Large intestine (tissue), 3 donors: ENCODE results near the gene MYH14. TPM values are rescaled to one million over a fixed set of nuclear protein-coding genes. Genes with fewer than 3 reads are reported as not detected.
A peak's percentile ranks its signal among the peaks of the same experiment; 100 is the strongest.
"Not testable (repeated sequence)": the region's sequence is repeated elsewhere in the genome, so short reads cannot be mapped to it uniquely, and the experiment has no call there.

Experiments used
- DNase-seq, 2 donors: peaks; one replicate each; pipeline versions ENCODE4 v3.0.0 to v3.0.0-alpha.2; 2013
- H3K27ac ChIP-seq: one replicate; pipeline ENCODE4 v1.5.1; 2013; ENCODE audit warnings: low read length
- H3K27me3 ChIP-seq: 2 replicates; pipeline ENCODE4 v1.6.1; 2013; ENCODE audit warnings: low read length; ENCODE audit not compliant: control insufficient read depth, insufficient read depth
- H3K36me3 ChIP-seq: 2 replicates; pipeline ENCODE4 v1.6.1; 2013; ENCODE audit warnings: low read length; ENCODE audit not compliant: control insufficient read depth, insufficient read depth
- H3K4me1 ChIP-seq: one replicate; pipeline ENCODE4 v1.6.1; 2013; ENCODE audit warnings: low read length; ENCODE audit not compliant: control insufficient read depth, insufficient read depth
- H3K4me3 ChIP-seq: one replicate; pipeline ENCODE4 v1.5.1; 2013; ENCODE audit warnings: low read length
- H3K9me3 ChIP-seq: one replicate; pipeline ENCODE4 v1.6.1; 2013; ENCODE audit warnings: mild to moderate bottlenecking, low read depth, low read length, moderate library complexity; ENCODE audit not compliant: control insufficient read depth
- WGBS: methylation state at CpG from one replicate; pipeline ENCODE4 v1.1.5; 2013; ENCODE audit warnings: low lambda C conversion rate; ENCODE audit not compliant: insufficient coverage; 5-methylcytosine and 5-hydroxymethylcytosine counted together
- polyA plus RNA-seq: library from polyadenylated mRNA; unstranded; fragments of 120-200 nt; gene quantifications from one replicate; pipeline ENCODE4 v1.2.1, GENCODE V29; 2013

Gene MYH14
- polyA plus RNA-seq, 1 donor, result 221 TPM

DNA sequence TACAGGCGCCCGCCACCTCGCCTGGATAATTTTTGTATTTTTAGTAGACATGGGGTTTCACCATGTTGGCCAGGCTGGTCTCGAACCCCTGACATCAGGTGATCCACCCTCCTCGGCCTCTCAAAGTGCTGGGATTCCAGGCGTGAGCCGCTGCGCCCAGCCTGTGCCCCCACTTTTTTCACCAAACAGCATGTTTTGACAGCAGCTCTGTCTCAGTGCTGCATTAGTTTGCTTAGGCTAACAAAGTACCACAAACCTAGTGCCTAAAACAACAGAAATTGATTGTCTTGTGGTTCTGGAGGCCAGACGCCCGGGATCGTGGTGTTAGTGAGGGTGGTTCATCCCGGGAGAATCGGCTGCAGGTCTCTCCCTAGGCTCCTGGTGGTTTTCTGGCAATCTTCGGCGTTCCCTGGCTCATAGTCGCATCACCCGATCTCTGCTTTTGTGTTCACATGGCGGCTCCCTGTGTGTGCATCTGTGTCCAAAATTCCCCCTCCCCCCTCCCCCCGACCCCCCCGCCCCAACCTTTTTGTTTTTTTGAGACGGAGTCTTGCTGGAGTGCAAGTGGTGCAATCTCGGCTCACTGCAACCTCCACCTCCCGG lies 30.0 kb downstream of the MYH14 start:
- peaks cover 23% of the 10 kb centered on the region for H3K4me1 ChIP-seq
- no peaks in the 10 kb centered on the region for H3K27me3 ChIP-seq
- no peak overlapping the region for H3K4me3 ChIP-seq
- H3K9me3 ChIP-seq, result peaks cover 6% of the 10 kb centered on the region
- peaks cover 69% of the 10 kb centered on the region for H3K36me3 ChIP-seq
- no CpG with 5 or more reads among the region's 23 CpGs for WGBS
- DNase-seq, result no peak
- peak overlapping the region; percentile 84 for H3K27ac ChIP-seq

DNA sequence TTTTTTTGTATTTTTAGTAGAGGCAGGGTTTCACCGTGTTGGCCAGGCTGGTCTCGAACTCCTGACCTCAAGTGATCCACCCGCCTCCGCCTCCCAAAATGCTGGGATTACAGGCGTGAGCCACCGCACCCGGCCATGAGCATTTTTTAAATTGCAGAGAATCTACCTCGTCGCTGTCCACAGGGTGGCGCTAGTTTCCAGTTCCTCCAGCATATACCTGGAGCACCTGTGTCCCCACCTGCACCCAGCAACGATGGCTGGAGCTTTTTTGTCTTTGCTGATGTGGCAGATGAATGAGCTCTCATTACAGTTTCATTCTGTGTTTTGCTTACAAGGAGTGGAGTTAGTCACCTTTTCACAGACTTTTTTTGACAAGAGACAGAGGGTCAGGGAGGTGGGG lies 34.1 kb downstream of the MYH14 start:
- H3K27ac ChIP-seq, DNase-seq, H3K4me3 ChIP-seq, H3K9me3 ChIP-seq, H3K27me3 ChIP-seq: not testable (repeated sequence)
- peaks cover 25% of the 10 kb centered on the region for H3K4me1 ChIP-seq
- no CpG with 5 or more reads among the region's 11 CpGs for WGBS
- peaks cover 62% of the 10 kb centered on the region for H3K36me3 ChIP-seq

DNA sequence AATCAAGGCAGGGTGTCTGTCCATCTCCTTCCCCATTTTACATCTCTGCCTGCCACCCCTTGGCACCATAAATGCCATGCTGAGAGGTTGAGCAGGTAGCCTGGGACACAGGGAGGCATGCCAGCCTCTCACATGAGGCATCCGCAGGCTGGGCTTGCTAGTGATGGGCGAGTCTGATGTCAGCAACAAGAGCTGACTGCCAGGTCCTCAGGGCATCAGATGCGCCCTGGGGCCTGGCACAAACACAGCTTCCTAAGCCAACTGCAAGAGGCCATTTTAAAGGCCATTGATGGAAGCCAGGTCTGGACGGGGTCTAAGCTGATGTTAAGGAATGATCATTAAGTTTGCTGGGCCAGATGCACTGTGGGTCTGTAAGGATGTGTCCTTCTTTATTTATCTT lies 34.6 kb downstream of the MYH14 start:
- WGBS, result no CpG with 5 or more reads among the region's 4 CpGs
- no peak for DNase-seq

DNA sequence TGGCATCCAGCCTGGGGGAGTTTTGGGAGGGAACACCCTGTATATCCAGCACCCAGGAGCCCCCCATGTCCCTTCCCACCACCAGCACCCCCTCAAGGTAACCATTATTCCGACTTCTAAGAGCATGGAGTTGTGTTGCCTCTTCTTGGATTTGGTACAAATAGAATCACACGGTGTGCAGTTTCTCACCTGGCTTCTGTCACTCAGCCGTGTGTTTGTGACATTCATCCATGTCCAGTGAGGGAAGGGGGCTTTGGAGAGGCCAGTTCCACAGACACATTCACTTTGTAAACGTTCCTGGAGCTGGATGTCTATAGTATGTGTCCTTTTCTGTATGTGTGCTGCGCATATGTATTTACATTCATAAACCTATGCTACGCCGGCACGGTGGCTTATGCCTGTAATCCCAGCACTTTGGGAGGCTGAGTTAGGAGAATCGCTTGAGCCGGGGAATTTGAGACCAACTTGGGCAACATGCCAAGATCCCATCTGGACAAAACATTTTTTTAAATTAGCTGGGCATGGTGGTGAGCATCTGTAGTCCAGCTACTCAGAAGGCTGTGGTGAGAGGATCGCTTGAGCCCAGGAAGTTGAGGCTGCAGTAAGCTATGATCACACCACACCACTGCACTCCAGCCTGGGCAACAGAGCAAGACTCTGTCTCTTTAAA lies 36.6 kb downstream of the MYH14 start:
- Histone ChIP-seq H3K4me1 (peaks cover 5% of the 10 kb centered on the region), H3K27me3 (no peaks in the 10 kb centered on the region), H3K4me3 (no peak overlapping the region), H3K27ac (peak overlapping the region; percentile 86), H3K9me3 (no peaks in the 10 kb centered on the region), H3K36me3 (peaks cover 60% of the 10 kb centered on the region)
- no peak for DNase-seq
- WGBS, result 100% methylated on average over 3 of the region's 11 CpGs

More for the DNA sequence above, 34.6 kb downstream of the MYH14 start:
- peaks cover 20% of the 10 kb centered on the region for H3K4me1 ChIP-seq
- H3K9me3 ChIP-seq, result no peaks in the 10 kb centered on the region
- no peak overlapping the region for H3K27ac ChIP-seq
- H3K36me3 ChIP-seq, result peaks cover 59% of the 10 kb centered on the region
- H3K4me3 ChIP-seq, result no peak overlapping the region
- no peaks in the 10 kb centered on the region for H3K27me3 ChIP-seq

DNA sequence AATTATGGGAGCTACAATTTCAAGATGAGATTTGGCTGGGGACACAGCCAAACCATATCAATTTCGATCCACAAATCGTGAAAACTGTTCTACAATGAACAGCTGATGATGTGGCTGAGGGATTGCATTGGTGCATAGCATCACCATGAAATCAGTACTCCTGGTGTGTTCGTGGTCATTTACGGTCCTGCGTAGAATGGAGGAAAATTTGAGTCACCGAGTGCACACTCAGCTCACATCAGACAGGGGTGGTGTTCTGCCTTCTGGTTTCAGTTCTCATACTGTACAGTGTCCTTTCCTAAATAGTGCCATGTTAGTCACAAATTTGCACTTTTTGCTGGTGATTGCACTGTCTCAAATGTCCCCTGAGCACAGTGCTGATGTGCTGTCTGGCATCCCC lies 39.2 kb downstream of the MYH14 start:
- H3K36me3 ChIP-seq, result peaks cover 55% of the 10 kb centered on the region
- no CpG with 5 or more reads among the region's 6 CpGs for WGBS
- peaks cover 2% of the 10 kb centered on the region for H3K4me1 ChIP-seq
- H3K9me3 ChIP-seq, result no peaks in the 10 kb centered on the region
- DNase-seq, result no peak
- no peak overlapping the region for H3K27ac ChIP-seq
- no peaks in the 10 kb centered on the region for H3K27me3 ChIP-seq
- H3K4me3 ChIP-seq, result no peak overlapping the region

DNA sequence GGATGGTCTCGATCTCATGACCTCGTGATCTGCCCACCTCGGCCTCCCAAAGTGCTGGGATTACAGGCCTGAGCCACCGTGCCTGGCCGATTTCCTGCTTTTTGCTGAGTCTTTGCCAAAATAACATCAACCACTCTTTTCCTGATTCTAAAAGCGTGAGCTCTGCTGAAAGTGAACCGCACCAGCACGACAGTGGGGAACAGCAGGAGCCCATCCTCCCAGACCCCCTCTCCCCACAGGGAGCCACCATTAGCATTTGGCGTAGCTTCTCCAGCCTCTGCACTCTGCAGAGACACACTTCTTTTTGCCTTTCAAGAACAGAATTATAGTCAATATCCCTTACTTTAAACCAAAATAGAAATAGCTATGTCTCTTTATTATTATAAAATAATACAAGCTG lies 41.3 kb downstream of the MYH14 start:
- Histone ChIP-seq H3K27ac (no peak overlapping the region), H3K4me1 (peaks cover 2% of the 10 kb centered on the region), H3K4me3 (no peak overlapping the region), H3K36me3 (peaks cover 62% of the 10 kb centered on the region), H3K9me3 (peaks cover 2% of the 10 kb centered on the region), H3K27me3 (no peaks in the 10 kb centered on the region)
- no peak for DNase-seq
- no CpG with 5 or more reads among the region's 9 CpGs for WGBS

DNA sequence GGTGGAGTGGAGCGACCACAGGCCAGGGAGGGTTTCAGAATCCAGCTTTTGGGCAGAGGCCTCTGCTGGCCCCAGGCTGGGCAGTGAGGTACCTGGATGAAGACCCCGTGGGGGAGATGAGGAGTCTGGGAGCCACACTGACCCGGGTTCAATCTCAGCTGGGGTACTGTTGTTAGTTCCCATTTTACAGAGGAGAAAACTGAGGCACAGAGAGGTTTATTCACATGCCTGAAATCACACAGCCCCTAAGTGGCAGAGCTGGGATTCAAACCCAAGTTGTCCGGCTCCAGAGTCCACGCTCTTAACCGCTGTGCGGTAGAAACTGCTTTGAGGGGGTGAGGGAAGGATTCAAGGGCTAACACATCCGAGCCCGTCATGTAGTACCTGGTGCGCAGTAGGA lies 45.0 kb downstream of the MYH14 start:
- Histone ChIP-seq H3K4me3 (no peak overlapping the region), H3K36me3 (peaks cover 72% of the 10 kb centered on the region), H3K27me3 (no peaks in the 10 kb centered on the region), H3K9me3 (peaks cover 11% of the 10 kb centered on the region), H3K4me1 (no peaks in the 10 kb centered on the region), H3K27ac (no peak overlapping the region)
- DNase-seq, result no peak
- WGBS, result no CpG with 5 or more reads among the region's 10 CpGs

DNA sequence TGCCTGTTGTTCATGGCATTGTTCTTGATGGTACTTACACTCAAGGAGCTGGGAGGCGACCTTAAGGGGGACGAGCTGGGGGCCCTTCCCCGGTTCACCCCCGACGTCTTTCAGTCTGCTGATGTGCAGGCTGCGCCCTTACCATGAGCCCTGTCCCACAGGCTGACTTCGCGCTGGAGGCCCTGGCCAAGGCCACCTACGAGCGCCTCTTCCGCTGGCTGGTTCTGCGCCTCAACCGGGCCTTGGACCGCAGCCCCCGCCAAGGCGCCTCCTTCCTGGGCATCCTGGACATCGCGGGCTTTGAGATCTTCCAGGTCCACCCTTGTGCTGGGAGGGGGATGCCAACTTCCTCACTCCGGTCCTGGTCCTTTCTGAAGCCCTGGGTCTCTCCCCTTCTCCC lies 45.4 kb downstream of the MYH14 start:
- H3K27me3 ChIP-seq, result no peaks in the 10 kb centered on the region
- H3K36me3 ChIP-seq, result peaks cover 76% of the 10 kb centered on the region
- peaks cover 11% of the 10 kb centered on the region for H3K9me3 ChIP-seq
- no CpG with 5 or more reads among the region's 19 CpGs for WGBS
- H3K4me1 ChIP-seq, result no peaks in the 10 kb centered on the region
- no peak overlapping the region for H3K27ac ChIP-seq
- DNase-seq, result no peak
- H3K4me3 ChIP-seq, result no peak overlapping the region

DNA sequence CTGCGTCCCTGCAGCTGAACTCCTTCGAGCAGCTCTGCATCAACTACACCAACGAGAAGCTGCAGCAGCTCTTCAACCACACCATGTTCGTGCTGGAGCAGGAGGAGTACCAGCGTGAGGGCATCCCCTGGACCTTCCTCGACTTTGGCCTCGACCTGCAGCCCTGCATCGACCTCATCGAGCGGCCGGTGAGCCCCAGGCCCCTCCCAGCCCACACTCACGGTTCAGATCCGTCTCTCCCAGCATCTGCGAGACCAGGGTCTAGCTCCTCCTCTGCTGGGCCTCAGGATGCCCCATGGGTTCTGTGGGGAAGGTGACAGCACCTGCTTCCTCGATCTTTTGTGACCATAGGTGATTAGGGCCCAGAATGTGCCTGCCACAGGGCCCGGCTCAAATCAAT lies 46.2 kb downstream of the MYH14 start:
- peaks cover 11% of the 10 kb centered on the region for H3K9me3 ChIP-seq
- H3K4me3 ChIP-seq, result no peak overlapping the region
- H3K36me3 ChIP-seq, result peaks cover 78% of the 10 kb centered on the region
- WGBS, result 80% methylated on average over 1 of the region's 16 CpGs
- H3K27me3 ChIP-seq, result no peaks in the 10 kb centered on the region
- DNase-seq, result no peak
- H3K4me1 ChIP-seq, result no peaks in the 10 kb centered on the region
- no peak overlapping the region for H3K27ac ChIP-seq

DNA sequence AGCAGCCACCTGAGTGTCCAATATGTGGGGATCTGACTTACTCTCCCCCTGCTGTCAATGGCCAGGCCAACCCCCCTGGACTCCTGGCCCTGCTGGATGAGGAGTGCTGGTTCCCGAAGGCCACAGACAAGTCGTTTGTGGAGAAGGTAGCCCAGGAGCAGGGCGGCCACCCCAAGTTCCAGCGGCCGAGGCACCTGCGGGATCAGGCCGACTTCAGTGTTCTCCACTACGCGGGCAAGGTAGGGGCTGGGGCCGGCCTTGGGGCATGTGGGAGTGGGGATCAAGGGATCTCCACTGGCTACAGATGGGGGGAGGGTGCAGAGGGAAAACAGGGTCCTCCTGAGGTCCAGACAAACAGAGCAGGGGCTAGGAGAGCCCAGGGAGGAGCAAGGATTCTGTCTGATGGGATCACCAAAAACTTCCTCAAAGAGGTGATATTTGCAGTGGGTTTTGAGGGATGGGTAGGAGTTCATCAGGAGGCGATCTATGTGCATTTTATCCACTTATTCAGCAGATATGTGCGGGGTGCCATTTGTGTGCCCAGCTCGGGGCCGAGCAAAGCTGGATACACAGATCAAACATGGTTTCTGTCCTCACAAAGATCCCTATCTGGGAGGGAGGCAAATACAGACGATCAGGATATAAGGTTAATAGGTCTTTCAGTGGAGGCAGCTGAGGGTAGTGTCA lies 47.2 kb downstream of the MYH14 start:
- H3K36me3 ChIP-seq, result peaks cover 81% of the 10 kb centered on the region
- no peak for DNase-seq
- no peaks in the 10 kb centered on the region for H3K27me3 ChIP-seq
- H3K27ac ChIP-seq, result no peak overlapping the region
- no CpG with 5 or more reads among the region's 15 CpGs for WGBS
- H3K9me3 ChIP-seq, result peaks cover 11% of the 10 kb centered on the region
- no peaks in the 10 kb centered on the region for H3K4me1 ChIP-seq
- no peak overlapping the region for H3K4me3 ChIP-seq
